ENCODE measurements around the gene DNAJB11.

DNA sequence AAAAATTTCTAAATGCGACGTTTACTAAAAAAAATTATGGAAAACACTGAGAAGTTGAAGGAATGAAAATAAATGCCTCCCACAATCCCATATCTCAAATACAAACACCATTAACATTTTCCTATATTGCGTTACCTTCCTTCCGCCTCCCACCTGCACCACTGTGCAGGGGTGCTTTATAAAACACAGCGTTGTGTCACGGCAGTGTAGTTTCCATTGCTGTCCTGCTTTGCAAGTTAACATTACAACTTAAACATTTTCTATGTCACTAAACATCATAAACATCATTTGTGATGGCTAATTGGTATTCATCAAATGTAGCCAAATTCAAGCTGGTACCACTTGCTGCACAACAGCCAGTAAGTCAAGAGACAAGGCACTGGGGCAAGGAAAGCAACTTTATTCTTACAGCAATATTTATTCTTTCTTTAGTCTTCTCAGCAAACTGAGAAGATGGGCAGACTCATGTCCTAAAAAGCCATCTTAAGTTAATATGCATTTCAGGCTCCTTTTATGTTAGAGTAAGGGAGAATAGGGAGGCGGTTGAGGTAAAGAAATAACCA lies 57.4 kb downstream of the DNAJB11 start:
- TF ChIP-seq, protein P1, sequence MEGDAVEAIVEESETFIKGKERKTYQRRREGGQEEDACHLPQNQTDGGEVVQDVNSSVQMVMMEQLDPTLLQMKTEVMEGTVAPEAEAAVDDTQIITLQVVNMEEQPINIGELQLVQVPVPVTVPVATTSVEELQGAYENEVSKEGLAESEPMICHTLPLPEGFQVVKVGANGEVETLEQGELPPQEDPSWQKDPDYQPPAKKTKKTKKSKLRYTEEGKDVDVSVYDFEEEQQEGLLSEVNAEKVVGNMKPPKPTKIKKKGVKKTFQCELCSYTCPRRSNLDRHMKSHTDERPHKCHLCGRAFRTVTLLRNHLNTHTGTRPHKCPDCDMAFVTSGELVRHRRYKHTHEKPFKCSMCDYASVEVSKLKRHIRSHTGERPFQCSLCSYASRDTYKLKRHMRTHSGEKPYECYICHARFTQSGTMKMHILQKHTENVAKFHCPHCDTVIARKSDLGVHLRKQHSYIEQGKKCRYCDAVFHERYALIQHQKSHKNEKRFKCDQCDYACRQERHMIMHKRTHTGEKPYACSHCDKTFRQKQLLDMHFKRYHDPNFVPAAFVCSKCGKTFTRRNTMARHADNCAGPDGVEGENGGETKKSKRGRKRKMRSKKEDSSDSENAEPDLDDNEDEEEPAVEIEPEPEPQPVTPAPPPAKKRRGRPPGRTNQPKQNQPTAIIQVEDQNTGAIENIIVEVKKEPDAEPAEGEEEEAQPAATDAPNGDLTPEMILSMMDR (IDR thresholded peaks at IDR 0.05), result no peak
- no peak for TF ChIP-seq POLR2A (IDR thresholded peaks at IDR 0.05)

Measured in body of pancreas (tissue), 4 donors.